Right lobe of liver (tissue), 4 donors: ENCODE data around the gene LRRC51.

Experiments used
- POLR2A ChIP-seq: fragments of 450-650 bp; IDR thresholded peaks from one replicate; pipeline ENCODE4 v1.6.1; 2017; ENCODE audit warnings: antibody characterized with exemption, mild to moderate bottlenecking
- TF ChIP-seq, protein P1 (sequence below), 4 donors: fragments of 200-600 bp in 3 of 4; fragments of 450-650 bp in 1 of 4; IDR thresholded peaks; one replicate each; pipeline versions ENCODE4 v1.5.1 to v1.8.0; 2016 to 2022; ENCODE audit warnings: antibody characterized with exemption in 4 of 4, mild to moderate bottlenecking in 2 of 4
- donor health status: DM: no; HTN: no; CAD: no.
- donor health status: DM: no; HTN: no; CAD: no.
- donor health status: DM: no; HTN: yes; CAD: no.

GRCh38 chr11:72079819-72080325 lies 778 bp upstream of the LRRC51 start:
- TF ChIP-seq, protein P1, sequence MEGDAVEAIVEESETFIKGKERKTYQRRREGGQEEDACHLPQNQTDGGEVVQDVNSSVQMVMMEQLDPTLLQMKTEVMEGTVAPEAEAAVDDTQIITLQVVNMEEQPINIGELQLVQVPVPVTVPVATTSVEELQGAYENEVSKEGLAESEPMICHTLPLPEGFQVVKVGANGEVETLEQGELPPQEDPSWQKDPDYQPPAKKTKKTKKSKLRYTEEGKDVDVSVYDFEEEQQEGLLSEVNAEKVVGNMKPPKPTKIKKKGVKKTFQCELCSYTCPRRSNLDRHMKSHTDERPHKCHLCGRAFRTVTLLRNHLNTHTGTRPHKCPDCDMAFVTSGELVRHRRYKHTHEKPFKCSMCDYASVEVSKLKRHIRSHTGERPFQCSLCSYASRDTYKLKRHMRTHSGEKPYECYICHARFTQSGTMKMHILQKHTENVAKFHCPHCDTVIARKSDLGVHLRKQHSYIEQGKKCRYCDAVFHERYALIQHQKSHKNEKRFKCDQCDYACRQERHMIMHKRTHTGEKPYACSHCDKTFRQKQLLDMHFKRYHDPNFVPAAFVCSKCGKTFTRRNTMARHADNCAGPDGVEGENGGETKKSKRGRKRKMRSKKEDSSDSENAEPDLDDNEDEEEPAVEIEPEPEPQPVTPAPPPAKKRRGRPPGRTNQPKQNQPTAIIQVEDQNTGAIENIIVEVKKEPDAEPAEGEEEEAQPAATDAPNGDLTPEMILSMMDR (IDR thresholded peaks at IDR 0.05), result no peak
- no peak for TF ChIP-seq POLR2A
